ENCODE measurements around the gene TGFB2.

Gene TGFB2

GRCh38 chr1:218430822-218431221, 85.7 kb downstream of the TGFB2 start:
- DNase-seq = no peak

GRCh38 chr1:218431476-218431875, 86.3 kb downstream of the TGFB2 start:
- no peak for DNase-seq

DNA sequence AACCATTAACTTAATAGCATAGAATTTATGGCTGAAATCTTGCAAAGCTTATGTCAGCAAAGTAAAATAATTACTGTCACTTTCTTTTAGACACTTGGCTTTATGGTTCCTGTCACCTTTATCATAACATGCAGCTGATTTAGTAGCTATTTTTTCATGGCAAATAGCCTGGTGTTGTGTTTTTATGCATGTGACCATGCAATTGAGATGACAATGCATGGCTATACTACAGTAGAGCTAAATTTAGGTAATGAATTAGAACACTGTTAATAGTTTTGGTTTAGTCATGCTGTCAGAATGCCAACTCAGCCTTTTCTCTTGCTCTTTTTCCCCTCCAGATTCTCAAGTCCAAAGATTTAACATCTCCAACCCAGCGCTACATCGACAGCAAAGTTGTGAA, 88.6 kb downstream of the TGFB2 start:
- no peak for DNase-seq

- no peak for DNase-seq
Measured at GRCh38 chr1:218435528-218435927, 90.4 kb downstream of the TGFB2 start.

- DNase-seq = no peak
Measured at GRCh38 chr1:218436346-218436745, 91.2 kb downstream of the TGFB2 start.

GRCh38 chr1:218436997-218437396, 91.9 kb downstream of the TGFB2 start:
- no peak for DNase-seq

DNA sequence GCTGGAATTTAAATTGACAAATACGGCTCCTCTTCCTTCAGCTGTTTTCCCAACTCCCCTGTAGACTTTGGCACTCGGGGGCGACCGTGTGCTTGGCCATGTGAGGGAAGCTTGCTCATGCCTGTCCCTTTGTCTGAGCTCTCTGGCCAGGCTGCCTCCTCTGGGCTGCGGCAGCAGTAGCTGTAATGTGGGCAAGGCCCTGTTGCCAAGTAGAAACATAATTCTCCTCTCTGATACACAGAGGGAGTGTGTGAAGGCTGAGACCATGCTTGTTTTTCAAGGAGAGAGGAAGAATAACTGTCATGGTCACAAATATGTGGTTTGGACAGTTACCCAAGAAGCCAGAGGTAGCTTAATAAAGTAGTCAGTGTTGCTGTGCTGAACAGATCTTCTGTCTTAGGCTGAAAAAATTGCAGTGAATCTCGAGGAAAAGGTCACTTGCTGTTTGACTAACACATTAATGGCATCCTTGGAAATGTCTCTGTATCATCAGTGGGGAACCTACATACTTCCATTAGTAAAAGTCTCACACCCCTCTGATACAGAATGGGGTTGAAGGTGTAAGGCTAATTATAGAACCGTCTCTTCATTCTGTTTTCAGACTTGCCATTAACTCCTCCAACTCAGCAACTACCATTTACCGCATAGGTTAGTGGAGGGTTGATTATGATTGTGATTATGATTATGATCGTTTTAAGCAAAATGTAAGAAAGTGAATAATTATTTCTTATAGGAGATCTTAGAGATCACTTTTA, 94.6 kb downstream of the TGFB2 start:
- no peak for DNase-seq

DNA sequence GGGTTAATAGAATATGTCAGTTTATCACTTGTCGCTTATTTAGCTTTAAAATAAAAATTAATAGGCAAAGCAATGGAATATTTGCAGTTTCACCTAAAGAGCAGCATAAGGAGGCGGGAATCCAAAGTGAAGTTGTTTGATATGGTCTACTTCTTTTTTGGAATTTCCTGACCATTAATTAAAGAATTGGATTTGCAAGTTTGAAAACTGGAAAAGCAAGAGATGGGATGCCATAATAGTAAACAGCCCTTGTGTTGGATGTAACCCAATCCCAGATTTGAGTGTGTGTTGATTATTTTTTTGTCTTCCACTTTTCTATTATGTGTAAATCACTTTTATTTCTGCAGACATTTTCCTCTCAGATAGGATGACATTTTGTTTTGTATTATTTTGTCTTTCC, 98.1 kb downstream of the TGFB2 start:
- no peak for DNase-seq

- DNase-seq = no peak
Measured at GRCh38 chr1:218444173-218444572, 99.0 kb downstream of the TGFB2 start.

- no peak for DNase-seq
Measured at GRCh38 chr1:218444588-218444987, 99.5 kb downstream of the TGFB2 start.

DNA sequence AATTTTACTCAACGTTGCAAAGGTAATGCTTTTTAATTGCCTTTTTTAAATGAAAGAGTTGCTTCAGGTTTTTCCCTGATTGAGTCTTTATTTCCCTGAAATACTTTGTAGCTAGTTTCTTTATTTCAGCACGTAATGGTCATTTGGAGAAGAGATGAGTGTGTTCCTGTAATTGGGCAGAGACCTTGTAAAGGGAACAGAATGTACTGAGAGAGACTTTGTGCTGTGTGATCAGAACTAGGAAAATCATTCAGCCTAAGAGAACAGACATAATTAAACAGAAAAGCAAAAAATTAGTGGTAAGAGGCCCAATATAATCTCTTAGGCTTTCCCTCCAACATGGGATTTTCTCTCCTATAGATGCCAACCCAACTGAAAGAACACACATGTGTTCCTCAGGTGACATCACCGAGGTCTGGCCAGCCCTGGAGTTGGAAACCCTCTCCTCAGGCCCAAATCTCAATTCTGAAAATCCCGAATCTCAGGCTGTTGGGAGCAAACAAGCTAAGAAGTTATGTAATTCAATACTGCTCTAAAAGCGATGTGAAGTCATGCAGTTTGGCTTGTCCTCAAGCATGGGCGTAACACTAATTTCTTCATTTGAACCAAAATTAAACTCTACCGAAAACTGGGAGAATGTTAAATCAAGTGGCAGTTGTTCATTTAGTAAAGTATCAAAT, 102.0 kb downstream of the TGFB2 start:
- DNase-seq = no peak

DNA sequence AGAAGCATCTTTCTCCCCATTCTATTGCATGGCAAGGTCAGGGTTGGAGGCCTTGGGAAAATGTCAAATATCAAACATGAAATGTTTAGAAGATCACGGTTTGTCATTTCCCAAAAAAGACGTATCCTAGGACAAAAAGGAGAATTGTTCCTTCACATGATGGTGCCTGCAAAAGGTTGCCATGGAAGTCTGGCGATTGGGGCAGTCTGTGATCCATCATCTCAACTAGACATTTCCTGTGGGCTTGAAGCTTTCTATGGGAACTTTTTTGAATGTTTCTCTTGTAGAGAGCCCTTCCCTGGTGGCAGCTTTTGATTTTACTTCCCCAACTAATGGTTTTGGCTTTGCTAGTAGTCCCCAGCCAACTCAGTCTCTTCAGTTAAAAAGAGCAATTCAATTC, 106.3 kb downstream of the TGFB2 start:
- no peak for DNase-seq

DNA sequence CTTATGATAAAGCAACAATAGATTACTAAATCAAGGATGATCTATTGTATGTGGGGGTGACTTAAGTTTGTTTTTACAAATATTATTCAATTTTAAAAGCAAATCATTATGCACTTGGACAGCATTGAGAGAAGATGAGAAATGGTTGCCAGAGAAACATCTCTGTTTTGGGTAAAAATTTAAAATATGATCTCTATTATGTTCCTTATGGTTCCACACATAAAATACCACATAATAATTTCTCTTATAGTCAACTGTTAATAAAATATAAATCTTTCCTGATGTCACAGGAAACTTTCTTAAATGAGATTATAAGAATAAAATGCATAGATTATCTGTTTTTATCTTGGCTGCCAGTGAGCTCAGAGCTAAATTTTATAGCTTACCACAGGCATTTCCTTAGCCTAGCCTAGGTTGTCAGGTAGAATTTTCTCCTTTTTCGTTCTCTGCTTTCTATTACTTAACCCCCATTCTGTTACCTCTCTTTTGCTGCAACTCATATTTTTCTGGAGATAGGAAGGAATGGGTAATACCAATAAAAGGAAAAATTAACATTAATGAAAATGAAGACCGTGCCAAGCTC, 109.7 kb downstream of the TGFB2 start:
- DNase-seq = no peak

GRCh38 chr1:218456444-218456843, 111.3 kb downstream of the TGFB2 start:
- no peak for DNase-seq

DNA sequence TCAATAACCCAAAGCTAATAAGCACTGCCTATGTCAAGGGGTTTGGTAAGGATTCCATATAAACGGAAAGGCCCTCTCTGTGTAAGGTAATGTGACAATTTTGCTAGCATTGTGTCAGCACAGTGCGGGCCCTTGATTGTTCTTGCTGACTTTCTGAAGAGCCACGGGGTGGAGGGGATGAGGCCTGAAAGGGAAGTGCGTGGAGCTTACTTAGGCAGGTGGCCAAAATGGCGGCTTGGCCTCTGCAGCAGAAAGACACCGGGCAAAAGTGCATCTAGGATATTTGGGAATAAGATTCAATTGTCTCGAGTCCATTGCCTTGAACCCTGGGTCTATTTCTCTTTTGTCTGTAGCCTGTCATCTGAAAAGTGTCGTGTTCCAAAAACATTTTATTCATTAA, 114.3 kb downstream of the TGFB2 start:
- DNase-seq = no peak

DNA sequence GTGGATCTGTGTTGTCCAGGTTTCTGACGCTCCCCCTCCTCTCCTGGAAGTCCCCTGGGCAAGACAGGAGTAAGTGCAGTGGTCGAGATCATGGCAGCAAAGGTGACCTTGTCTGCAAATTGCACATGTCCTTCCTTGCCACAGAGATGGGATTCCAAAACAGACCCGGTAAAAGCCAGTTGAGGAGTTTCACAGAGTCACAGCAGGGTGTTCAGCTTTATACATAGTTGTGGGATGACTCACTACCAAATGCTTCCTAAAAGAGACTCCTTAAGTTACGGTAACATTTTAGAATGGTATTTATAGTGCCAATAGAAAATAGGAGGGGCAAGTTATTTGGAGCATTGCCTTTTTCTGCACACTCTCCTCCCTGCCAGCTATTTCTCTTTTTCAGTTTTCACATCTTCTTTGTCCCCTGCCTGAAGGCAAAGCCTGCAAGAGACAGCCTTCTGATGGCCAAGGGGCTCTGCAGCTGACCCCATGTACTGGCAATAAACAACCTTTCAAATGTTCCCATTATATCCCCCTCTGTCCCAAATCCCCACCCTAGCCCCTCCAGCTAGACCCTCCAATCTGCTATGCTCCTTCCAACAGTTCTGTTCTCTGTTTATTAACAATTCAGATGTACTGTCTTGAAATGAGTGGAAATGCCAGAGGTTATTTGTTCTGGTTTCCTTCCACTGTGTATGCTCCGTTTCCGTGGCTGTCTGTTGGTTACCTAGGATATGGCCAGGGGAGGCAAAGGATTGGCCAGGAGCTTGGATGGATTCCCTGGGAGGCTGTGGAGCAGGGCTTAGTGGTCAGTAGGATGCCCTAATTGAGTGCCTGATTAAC, 115.0 kb downstream of the TGFB2 start:
- no peak for DNase-seq

GRCh38 chr1:218461351-218461750, 116.2 kb downstream of the TGFB2 start:
- DNase-seq = no peak

DNA sequence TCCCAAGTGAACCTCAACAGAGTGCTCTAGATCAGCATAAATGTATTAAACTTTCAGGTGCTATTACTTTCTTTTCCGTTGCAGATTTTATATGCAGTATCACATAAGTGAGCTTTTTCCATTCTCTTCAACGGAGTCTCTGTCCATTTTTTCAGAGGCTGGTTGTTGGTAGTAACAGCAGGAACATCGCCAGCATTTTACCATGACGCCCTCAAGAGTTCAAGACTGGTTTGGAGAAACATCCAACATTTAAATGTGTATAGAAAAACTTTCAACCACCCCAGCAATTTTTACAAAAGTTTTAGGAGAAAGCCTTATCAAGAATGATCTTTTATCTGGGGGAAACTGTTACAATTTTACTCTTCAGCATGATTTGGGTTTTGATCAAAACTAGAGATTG, 117.0 kb downstream of the TGFB2 start:
- no peak for DNase-seq

GRCh38 chr1:218462587-218462986, 117.5 kb downstream of the TGFB2 start:
- DNase-seq = no peak

- no peak for DNase-seq
Measured at GRCh38 chr1:218463194-218464156, 118.3 kb downstream of the TGFB2 start.

- no peak for DNase-seq
Measured at GRCh38 chr1:218464871-218465270, 119.7 kb downstream of the TGFB2 start.

- DNase-seq = no peak
Measured at GRCh38 chr1:218466341-218467010, 121.3 kb downstream of the TGFB2 start.

Data from NCI-H345 (cell line).